ENCODE results near the gene DOK5. TPM values are rescaled to one million over a fixed set of nuclear protein-coding genes. Genes with fewer than 3 reads are reported as not detected.

Gene DOK5
- polyA plus RNA-seq, 4 donors, result 0.71 to 1.9 (median 1.1) TPM; not detected in 1

DNA sequence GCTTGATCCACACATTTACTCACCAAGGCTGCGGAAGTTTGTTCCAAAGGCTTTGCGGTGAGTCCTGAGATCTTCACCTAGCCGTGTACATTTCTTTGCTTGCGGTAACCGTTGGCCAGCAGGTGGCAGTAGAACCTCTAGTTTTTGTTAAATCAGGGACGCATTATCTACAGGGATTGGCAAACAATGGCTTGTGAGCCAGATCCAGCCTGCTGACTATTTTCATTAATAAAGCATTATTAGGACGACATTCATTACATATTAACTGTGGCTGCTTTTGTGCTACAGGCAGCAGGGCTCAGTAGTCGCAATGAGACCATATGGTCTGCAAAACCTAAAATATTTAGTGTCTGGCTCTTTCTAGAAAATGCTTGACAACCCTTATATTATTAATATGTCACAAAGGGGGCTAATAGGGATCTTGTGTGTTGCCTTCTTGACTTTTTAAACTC, 174.1 kb downstream of the DOK5 start:
- H3K9me3 ChIP-seq (ENCODE audit: control insufficient read depth in 2 of 2, insufficient read depth in 1 of 2, low read depth in 1 of 2, low read length in 1 of 2), result no peaks in the 10 kb centered on the region
- WGBS, 3 donors, result 2 to 12% (median 10%) methylated on average over 8 of the region's 8 CpGs
- H3K4me3 ChIP-seq (ENCODE audit: low read depth in 1 of 3, low read length in 3 of 3), result no peak overlapping the region
- FAIRE-seq, result no peak
- H3K36me3 ChIP-seq (ENCODE audit: control insufficient read depth in 3 of 3, insufficient read depth in 2 of 3, low read depth in 1 of 3, low read length in 3 of 3), result no peaks in the 10 kb centered on the region
- no peaks in the 10 kb centered on the region for H3K27me3 ChIP-seq (ENCODE audit: control insufficient read depth in 3 of 3, insufficient read depth in 3 of 3, low read length in 3 of 3)
- DNase-seq, result peak; percentile 77 to 79
- no peaks in the 10 kb centered on the region for H3K4me1 ChIP-seq (ENCODE audit: control insufficient read depth in 3 of 3, insufficient read depth in 2 of 3, low read depth in 1 of 3, low read length in 2 of 3)
- no peak overlapping the region for H3K27ac ChIP-seq (ENCODE audit: low read depth in 1 of 3, low read length in 2 of 3)

DNA sequence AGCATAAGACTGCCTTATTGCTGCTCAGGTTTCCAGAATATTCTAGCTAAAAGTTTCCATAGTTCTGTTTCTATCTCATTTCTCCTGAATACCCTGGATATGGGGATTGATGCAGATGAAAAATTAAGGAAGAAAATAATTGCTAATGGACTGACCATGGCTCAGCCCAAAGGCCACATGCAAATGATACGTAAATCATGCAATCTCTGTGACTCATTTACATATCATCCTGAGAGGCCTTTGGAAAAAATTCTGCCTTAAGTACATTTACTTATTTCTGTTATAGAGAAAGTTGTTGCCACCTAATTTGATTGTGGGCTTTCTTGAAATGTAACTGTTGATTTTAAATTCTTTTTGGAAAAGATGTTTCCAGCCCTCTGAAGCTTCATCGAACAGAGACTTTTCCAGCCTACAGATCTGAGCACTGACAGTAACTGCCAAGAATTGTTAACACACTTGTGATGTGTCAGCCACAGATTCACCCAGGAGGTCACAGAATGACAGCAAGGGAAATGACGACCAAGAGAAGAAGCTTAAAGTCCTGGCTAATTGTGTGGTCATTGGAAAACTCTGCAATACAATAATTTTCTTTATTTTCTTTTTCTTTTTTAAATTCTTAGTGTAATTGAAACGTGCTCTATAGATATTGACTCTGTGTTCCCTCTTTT, 174.8 kb downstream of the DOK5 start:
- FAIRE-seq, result no peak

DNA sequence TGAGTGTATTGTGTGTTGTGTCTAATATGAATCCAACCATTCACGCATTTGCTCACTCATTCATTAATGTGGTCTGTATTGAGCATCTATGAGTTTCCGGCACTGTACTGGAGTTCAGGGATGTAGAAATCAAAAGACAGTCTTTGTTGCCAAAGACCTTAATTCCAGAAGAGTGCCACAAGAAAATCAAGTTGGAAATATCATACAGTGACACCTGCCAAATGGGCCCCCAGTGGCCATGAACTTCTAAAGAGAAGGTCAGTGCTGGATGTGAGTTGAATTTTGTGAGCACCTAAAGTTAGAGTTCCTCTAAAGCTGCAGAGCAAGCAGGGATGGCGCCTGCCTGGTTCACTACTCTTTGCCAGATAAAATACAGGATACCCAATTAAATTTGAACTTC, 175.9 kb downstream of the DOK5 start:
- no peak overlapping the region for H3K4me3 ChIP-seq (ENCODE audit: low read depth in 1 of 3, low read length in 3 of 3)

More for the DNA sequence above, 174.8 kb downstream of the DOK5 start:
- H3K4me3 ChIP-seq (ENCODE audit: low read depth in 1 of 3, low read length in 3 of 3), result no peak overlapping the region
- H3K36me3 ChIP-seq (ENCODE audit: control insufficient read depth in 3 of 3, insufficient read depth in 2 of 3, low read depth in 1 of 3, low read length in 3 of 3), result no peaks in the 10 kb centered on the region
- WGBS, 3 donors, result 30 to 37% (median 36%) methylated on average over 4 of the region's 4 CpGs
- H3K27me3 ChIP-seq (ENCODE audit: control insufficient read depth in 3 of 3, insufficient read depth in 3 of 3, low read length in 3 of 3), result no peaks in the 10 kb centered on the region
- no peak overlapping the region for H3K27ac ChIP-seq (ENCODE audit: low read depth in 1 of 3, low read length in 2 of 3)
- no peaks in the 10 kb centered on the region for H3K4me1 ChIP-seq (ENCODE audit: control insufficient read depth in 3 of 3, insufficient read depth in 2 of 3, low read depth in 1 of 3, low read length in 2 of 3)
- no peak for DNase-seq
- no peaks in the 10 kb centered on the region for H3K9me3 ChIP-seq (ENCODE audit: control insufficient read depth in 2 of 2, insufficient read depth in 1 of 2, low read depth in 1 of 2, low read length in 1 of 2)

DNA sequence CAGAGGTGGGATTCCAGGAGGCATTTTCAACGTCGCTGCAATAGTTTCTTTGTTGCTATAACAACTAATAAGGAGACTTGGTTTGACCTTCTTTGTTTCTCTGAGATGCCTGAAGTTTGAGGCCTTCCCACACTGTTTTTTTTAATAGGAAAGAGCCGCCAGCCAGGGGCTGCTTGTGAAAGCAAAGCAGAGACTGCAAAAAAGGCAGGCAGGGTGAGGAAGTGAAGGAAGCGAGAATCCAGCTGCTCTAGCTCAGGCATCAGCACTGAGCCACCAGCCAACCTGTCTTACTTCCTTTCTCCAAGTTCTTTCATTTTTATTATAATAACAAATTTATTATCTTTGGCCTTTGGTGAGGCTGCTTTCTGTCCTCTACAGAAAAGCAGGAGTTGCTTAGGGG, 179.1 kb downstream of the DOK5 start:
- no peaks in the 10 kb centered on the region for H3K9me3 ChIP-seq (ENCODE audit: control insufficient read depth in 2 of 2, insufficient read depth in 1 of 2, low read depth in 1 of 2, low read length in 1 of 2)
- DNase-seq (no peak), FAIRE-seq (no peak)
- H3K27me3 ChIP-seq (ENCODE audit: control insufficient read depth in 3 of 3, insufficient read depth in 3 of 3, low read length in 3 of 3), result no peaks in the 10 kb centered on the region
- no peak overlapping the region for H3K4me3 ChIP-seq (ENCODE audit: low read depth in 1 of 3, low read length in 3 of 3)
- no peaks in the 10 kb centered on the region for H3K36me3 ChIP-seq (ENCODE audit: control insufficient read depth in 3 of 3, insufficient read depth in 2 of 3, low read depth in 1 of 3, low read length in 3 of 3)
- 40 to 63% (median 60%) methylated on average over 4 of the region's 4 CpGs for whole genome bisulfite sequencing, 3 donors
- no peak overlapping the region for H3K27ac ChIP-seq (ENCODE audit: low read depth in 1 of 3, low read length in 2 of 3)
- H3K4me1 ChIP-seq (ENCODE audit: control insufficient read depth in 3 of 3, insufficient read depth in 2 of 3, low read depth in 1 of 3, low read length in 2 of 3), result no peaks in the 10 kb centered on the region

More for the DNA sequence above, 175.9 kb downstream of the DOK5 start:
- FAIRE-seq, result no peak
- 74 to 87% (median 82%) methylated on average over 3 of the region's 3 CpGs for WGBS, 3 donors
- Histone ChIP-seq H3K9me3 (ENCODE audit: control insufficient read depth in 2 of 2, insufficient read depth in 1 of 2, low read depth in 1 of 2, low read length in 1 of 2) (no peaks in the 10 kb centered on the region), H3K27ac (ENCODE audit: low read depth in 1 of 3, low read length in 2 of 3) (no peak overlapping the region), H3K4me1 (ENCODE audit: control insufficient read depth in 3 of 3, insufficient read depth in 2 of 3, low read depth in 1 of 3, low read length in 2 of 3) (no peaks in the 10 kb centered on the region), H3K27me3 (ENCODE audit: control insufficient read depth in 3 of 3, insufficient read depth in 3 of 3, low read length in 3 of 3) (no peaks in the 10 kb centered on the region), H3K36me3 (ENCODE audit: control insufficient read depth in 3 of 3, insufficient read depth in 2 of 3, low read depth in 1 of 3, low read length in 3 of 3) (no peaks in the 10 kb centered on the region)
- DNase-seq, result no peak

DNA sequence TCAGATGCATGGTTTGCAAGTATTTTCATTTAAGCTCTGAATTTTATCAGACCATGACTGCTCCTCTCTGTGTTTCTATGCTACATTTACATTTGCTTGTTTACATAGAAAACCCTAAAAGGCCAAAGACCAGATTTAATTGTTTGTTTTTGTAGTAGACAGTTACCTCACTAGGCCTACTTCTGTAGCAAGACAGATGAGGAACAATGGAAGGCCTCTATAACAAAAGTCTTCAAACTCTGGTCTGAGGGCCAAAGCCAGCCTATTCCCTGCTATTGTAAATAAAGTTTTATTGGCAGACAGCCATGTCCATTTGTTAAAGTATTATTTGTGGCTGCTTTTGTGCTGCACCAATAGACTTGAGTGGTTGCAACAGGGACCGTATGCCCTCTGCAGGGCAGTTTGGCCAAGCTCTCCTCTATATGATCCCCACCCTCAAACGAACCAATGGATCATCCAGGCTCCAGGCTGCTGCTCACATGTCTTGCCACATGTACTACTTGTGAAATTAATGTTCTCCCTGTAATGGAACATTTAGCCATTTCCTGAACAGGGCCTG, 182.0 kb downstream of the DOK5 start:
- Histone ChIP-seq H3K36me3 (ENCODE audit: control insufficient read depth in 3 of 3, insufficient read depth in 2 of 3, low read depth in 1 of 3, low read length in 3 of 3) (no peaks in the 10 kb centered on the region), H3K4me1 (ENCODE audit: control insufficient read depth in 3 of 3, insufficient read depth in 2 of 3, low read depth in 1 of 3, low read length in 2 of 3) (no peaks in the 10 kb centered on the region), H3K9me3 (ENCODE audit: control insufficient read depth in 2 of 2, insufficient read depth in 1 of 2, low read depth in 1 of 2, low read length in 1 of 2) (no peaks in the 10 kb centered on the region), H3K4me3 (ENCODE audit: low read depth in 1 of 3, low read length in 3 of 3) (no peak overlapping the region), H3K27ac (ENCODE audit: low read depth in 1 of 3, low read length in 2 of 3) (no peak overlapping the region), H3K27me3 (ENCODE audit: control insufficient read depth in 3 of 3, insufficient read depth in 3 of 3, low read length in 3 of 3) (peaks cover 0 to 2% (median 0%) of the 10 kb centered on the region in 3 donors)
- WGBS, 3 donors, result 52 to 57% (median 53%) methylated on average over 2 of the region's 2 CpGs
- FAIRE-seq (no peak), DNase-seq (no peak)

DNA sequence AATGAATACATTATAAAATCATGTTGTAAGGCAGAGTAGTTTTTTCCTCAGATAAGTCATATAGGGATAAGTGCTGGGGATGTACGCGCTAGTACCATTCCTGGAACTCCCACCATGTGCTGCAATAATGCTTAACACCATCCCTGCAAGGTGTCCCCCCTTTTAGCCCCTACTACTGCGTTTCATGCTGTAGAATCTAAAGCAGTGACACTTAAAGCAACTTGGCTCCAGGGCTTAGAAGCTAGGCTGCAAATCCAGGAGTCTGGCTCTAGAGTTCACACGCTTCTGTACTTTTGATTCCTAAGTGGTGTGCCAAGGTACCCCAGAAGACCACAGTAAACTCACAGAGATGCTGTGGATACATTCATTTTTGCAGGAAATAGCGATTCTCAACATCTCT, 183.1 kb downstream of the DOK5 start:
- H3K27me3 ChIP-seq (ENCODE audit: control insufficient read depth in 3 of 3, insufficient read depth in 3 of 3, low read length in 3 of 3), result peaks cover 0 to 2% (median 0%) of the 10 kb centered on the region in 3 donors
- H3K9me3 ChIP-seq (ENCODE audit: control insufficient read depth in 2 of 2, insufficient read depth in 1 of 2, low read depth in 1 of 2, low read length in 1 of 2), result no peaks in the 10 kb centered on the region
- DNase-seq (no peak), FAIRE-seq (no peak)
- no peaks in the 10 kb centered on the region for H3K36me3 ChIP-seq (ENCODE audit: control insufficient read depth in 3 of 3, insufficient read depth in 2 of 3, low read depth in 1 of 3, low read length in 3 of 3)
- no peak overlapping the region for H3K27ac ChIP-seq (ENCODE audit: low read depth in 1 of 3, low read length in 2 of 3)
- no peak overlapping the region for H3K4me3 ChIP-seq (ENCODE audit: low read depth in 1 of 3, low read length in 3 of 3)
- no peaks in the 10 kb centered on the region for H3K4me1 ChIP-seq (ENCODE audit: control insufficient read depth in 3 of 3, insufficient read depth in 2 of 3, low read depth in 1 of 3, low read length in 2 of 3)
- 72 to 76% (median 73%) methylated on average over 5 of the region's 5 CpGs for WGBS, 3 donors

DNA sequence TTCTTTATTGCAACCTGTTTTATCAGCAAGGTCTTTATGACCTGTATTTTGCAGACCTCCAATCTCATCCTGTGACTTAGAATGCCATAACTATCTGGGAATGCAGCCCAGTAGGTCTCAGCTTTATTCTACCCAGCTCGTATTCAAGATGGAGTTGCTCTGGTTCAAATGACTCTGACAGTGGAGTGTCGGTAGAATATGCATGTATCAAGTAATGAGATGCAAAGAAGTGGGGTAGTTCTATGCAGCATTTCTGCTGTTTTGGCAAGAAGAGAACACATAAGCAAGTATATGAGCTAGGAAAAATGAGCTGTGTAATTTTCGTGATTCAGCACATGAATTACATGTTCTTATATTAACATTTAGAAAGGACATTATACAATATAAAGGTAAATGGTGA, 185.9 kb downstream of the DOK5 start:
- Histone ChIP-seq H3K36me3 (ENCODE audit: control insufficient read depth in 3 of 3, insufficient read depth in 2 of 3, low read depth in 1 of 3, low read length in 3 of 3) (no peaks in the 10 kb centered on the region), H3K27ac (ENCODE audit: low read depth in 1 of 3, low read length in 2 of 3) (no peak overlapping the region), H3K4me1 (ENCODE audit: control insufficient read depth in 3 of 3, insufficient read depth in 2 of 3, low read depth in 1 of 3, low read length in 2 of 3) (no peaks in the 10 kb centered on the region), H3K4me3 (ENCODE audit: low read depth in 1 of 3, low read length in 3 of 3) (no peak overlapping the region), H3K9me3 (ENCODE audit: control insufficient read depth in 2 of 2, insufficient read depth in 1 of 2, low read depth in 1 of 2, low read length in 1 of 2) (no peaks in the 10 kb centered on the region), H3K27me3 (ENCODE audit: control insufficient read depth in 3 of 3, insufficient read depth in 3 of 3, low read length in 3 of 3) (peaks cover 0 to 2% (median 0%) of the 10 kb centered on the region in 3 donors)
- FAIRE-seq (no peak), DNase-seq (no peak)
- 50 to 65% (median 53%) methylated on average over 3 of the region's 3 CpGs for WGBS, 3 donors

DNA sequence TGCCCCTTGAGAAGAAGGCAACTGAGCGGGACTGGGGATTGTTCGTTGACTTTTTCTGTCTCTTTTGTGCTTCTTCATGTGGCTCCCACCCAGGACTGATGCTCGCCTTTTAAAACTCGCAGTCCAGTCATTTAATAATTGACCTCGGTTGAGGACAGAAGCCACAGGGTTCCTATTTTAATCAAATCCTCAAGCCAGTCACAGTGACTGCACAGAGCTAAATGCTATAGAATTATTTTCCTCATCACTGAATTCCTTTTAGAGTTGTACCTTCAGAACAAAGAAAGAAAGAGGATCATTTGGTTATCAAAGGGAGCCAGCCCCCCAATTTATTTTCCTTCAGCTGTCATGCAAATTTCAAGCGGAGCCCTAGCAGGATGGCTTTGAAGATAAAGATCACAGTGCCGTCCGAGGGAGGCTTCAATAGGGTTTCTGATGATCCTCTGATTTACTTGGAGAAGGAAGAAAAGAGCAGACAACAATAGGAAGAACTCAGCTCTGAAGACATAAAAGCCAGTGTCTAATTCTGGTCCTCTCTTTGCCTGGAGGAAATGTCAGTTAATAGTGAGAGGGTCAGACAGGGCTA, 186.6 kb downstream of the DOK5 start:
- Histone ChIP-seq H3K9me3 (ENCODE audit: control insufficient read depth in 2 of 2, insufficient read depth in 1 of 2, low read depth in 1 of 2, low read length in 1 of 2) (no peaks in the 10 kb centered on the region), H3K36me3 (ENCODE audit: control insufficient read depth in 3 of 3, insufficient read depth in 2 of 3, low read depth in 1 of 3, low read length in 3 of 3) (no peaks in the 10 kb centered on the region), H3K4me1 (ENCODE audit: control insufficient read depth in 3 of 3, insufficient read depth in 2 of 3, low read depth in 1 of 3, low read length in 2 of 3) (no peaks in the 10 kb centered on the region), H3K27me3 (ENCODE audit: control insufficient read depth in 3 of 3, insufficient read depth in 3 of 3, low read length in 3 of 3) (peaks cover 0 to 2% (median 0%) of the 10 kb centered on the region in 3 donors), H3K4me3 (ENCODE audit: low read depth in 1 of 3, low read length in 3 of 3) (no peak overlapping the region), H3K27ac (ENCODE audit: low read depth in 1 of 3, low read length in 2 of 3) (no peak overlapping the region)
- DNase-seq, result no peak
- 45 to 52% (median 52%) methylated on average over 8 of the region's 8 CpGs for WGBS, 3 donors
- FAIRE-seq, result no peak

Data from small intestine (tissue), 7 donors.